ENCODE data around the gene MYH15.

- TF ChIP-seq CTCF (IDR thresholded peaks at IDR 0.05) (no peak), POLR2A (IDR thresholded peaks at IDR 0.05) (no peak)
Measured at GRCh38 chr3:108459225-108459624, 51.2 kb downstream of the MYH15 start.

Data from adrenal gland (tissue), 5 donors.